ENCODE results near the gene KRTAP1-5.
"Not testable (repeated sequence)": the region's sequence is repeated elsewhere in the genome, so short reads cannot be mapped to it uniquely, and the experiment has no call there.

KRTAP1-5 gene

DNA sequence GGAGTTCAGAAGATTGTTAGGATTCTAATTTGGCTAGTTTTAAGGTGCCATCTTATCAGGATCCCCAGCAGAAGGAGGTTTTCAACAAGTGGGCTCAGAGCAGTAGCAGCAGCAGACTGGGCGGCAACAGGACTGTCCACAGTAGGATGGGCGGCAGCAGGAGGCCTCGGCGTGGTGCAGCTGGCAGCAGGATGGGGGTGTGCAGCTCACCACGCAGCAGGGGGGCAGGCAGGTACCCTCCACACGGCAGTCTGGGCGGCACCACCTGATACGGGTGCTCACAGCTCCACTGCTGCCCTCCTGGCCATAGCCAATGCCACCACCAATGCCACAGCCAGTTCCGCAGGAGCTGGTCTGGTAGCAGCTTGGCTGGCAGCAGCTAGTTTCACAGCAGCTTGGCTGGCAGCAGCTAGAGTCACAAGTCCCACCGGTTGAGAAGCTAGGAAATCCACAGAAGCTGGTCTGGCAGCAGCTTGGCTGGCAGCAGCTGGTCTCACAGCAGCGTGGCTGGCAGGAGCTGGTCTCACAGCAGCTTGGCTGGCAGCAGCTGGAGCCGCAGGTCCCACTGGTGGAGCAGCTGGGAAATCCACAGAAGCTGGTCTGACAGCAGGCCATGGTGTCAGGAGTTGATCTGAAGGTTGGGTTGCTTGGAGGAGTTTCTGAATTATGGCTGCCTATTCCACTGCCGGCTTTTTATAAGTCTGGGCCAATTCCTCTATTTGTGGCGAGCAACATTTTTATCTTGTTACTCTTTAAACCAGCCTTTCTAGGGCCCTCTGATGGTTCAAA, 14.0 kb upstream of the KRTAP1-5 start, which contains the start of gene KRTAP1-1:
Gene KRTAP1-1 (minus strand): TSS at position 668 of the 789 bp plus-strand sequence. CDS start 53 bp downstream, at position 615.
- H3K27ac ChIP-seq (ENCODE audit: low read depth, low read length); H3K4me3 ChIP-seq (ENCODE audit: low read length); H3K27me3 ChIP-seq (ENCODE audit: control insufficient read depth, insufficient read depth, low read length); H3K9ac ChIP-seq (ENCODE audit: low read length); H3K36me3 ChIP-seq (ENCODE audit: control insufficient read depth, insufficient read depth, low read length); H3K4me1 ChIP-seq (ENCODE audit: control insufficient read depth, insufficient read depth, low read length): not testable (repeated sequence)

- no peak overlapping the region for H3K27ac ChIP-seq (ENCODE audit: low read depth, low read length)
- H3K4me3 ChIP-seq (ENCODE audit: low read length): no peak overlapping the region
- no peaks in the 10 kb centered on the region for H3K4me1 ChIP-seq (ENCODE audit: control insufficient read depth, insufficient read depth, low read length)
- H3K36me3 ChIP-seq (ENCODE audit: control insufficient read depth, insufficient read depth, low read length): no peaks in the 10 kb centered on the region
- H3K9ac ChIP-seq (ENCODE audit: low read length): no peak overlapping the region
- no peaks in the 10 kb centered on the region for H3K27me3 ChIP-seq (ENCODE audit: control insufficient read depth, insufficient read depth, low read length)
These were observed 10.9 kb upstream of the KRTAP1-5 start for GRCh38 chr17:41037853-41038350.

DNA sequence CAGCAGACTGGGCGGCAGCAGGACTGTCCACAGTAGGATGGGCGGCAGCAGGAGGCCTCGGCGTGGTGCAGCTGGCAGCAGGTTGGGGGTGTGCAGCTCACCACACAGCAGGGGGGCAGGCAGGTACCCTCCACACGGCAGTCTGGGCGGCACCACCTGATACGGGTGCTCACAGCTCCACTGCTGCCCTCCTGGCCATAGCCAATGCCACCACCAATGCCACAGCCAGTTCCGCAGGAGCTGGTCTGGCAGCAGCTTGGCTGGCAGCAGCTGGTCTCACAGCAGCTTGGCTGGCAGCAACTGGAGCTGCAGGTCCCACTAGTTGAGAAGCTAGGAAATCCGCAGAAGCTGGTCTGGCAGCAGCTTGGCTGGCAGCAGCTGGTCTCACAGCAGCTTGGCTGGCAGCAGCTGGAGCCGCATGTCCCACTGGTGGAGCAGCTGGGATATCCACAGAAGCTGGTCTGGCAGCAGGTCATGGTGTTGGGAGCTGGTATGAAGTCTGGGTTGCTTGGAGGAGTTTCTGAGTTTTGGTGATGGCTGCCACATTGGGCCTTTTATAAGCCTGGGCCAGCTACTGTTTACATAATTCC, 7.4 kb upstream of the KRTAP1-5 start, which contains the start of gene KRTAP1-3:
Gene KRTAP1-3 (minus strand): TSS at position 529 of the 590 bp plus-strand sequence. CDS start 53 bp downstream, at position 476.
- not testable (repeated sequence) for H3K27ac ChIP-seq (ENCODE audit: low read depth, low read length); H3K36me3 ChIP-seq (ENCODE audit: control insufficient read depth, insufficient read depth, low read length); H3K4me3 ChIP-seq (ENCODE audit: low read length); H3K27me3 ChIP-seq (ENCODE audit: control insufficient read depth, insufficient read depth, low read length); H3K9ac ChIP-seq (ENCODE audit: low read length); H3K4me1 ChIP-seq (ENCODE audit: control insufficient read depth, insufficient read depth, low read length)

- H3K27ac ChIP-seq (ENCODE audit: low read depth, low read length): no peak within 1 kb of the TSS
- no peaks in the 10 kb centered on the region for H3K27me3 ChIP-seq (ENCODE audit: control insufficient read depth, insufficient read depth, low read length)
- no peak within 1 kb of the TSS for H3K9ac ChIP-seq (ENCODE audit: low read length)
- no peak within 1 kb of the TSS for H3K4me3 ChIP-seq (ENCODE audit: low read length)
- no peaks in the 10 kb centered on the region for H3K4me1 ChIP-seq (ENCODE audit: control insufficient read depth, insufficient read depth, low read length)
- H3K36me3 ChIP-seq (ENCODE audit: control insufficient read depth, insufficient read depth, low read length): no peaks in the 10 kb centered on the region
These were observed 2.7 kb upstream of the KRTAP1-5 start, which contains the start of gene KRTAP1-4 for GRCh38 chr17:41029633-41030245. KRTAP1-4 (minus strand) TSS chr17:41030195; CDS start chr17:41030078, 117 bp downstream.

DNA sequence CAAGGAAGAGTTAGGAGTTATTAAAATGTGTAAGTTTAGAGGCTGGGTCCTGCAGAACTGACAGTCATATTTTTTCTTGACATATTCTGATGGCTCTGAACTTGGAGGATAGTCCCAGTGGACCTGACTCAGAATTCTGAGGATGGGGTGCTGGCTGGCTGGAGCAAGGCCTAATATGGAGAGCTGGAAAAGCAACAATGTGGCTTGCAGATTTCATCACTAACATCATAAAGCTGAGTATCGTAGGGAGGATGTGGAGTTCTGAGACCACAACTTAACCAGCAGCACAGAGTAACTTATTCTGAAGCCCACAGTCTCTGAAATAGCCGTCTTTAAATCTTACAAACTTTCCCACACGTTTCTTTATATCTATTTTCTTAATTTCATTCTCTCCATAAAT, 2.3 kb downstream of the KRTAP1-5 start:
- Histone ChIP-seq H3K36me3 (ENCODE audit: control insufficient read depth, insufficient read depth, low read length) (no peaks in the 10 kb centered on the region), H3K4me1 (ENCODE audit: control insufficient read depth, insufficient read depth, low read length) (no peaks in the 10 kb centered on the region), H3K4me3 (ENCODE audit: low read length) (no peak overlapping the region), H3K9ac (ENCODE audit: low read length) (no peak overlapping the region), H3K27me3 (ENCODE audit: control insufficient read depth, insufficient read depth, low read length) (no peaks in the 10 kb centered on the region), H3K27ac (ENCODE audit: low read depth, low read length) (no peak overlapping the region)

DNA sequence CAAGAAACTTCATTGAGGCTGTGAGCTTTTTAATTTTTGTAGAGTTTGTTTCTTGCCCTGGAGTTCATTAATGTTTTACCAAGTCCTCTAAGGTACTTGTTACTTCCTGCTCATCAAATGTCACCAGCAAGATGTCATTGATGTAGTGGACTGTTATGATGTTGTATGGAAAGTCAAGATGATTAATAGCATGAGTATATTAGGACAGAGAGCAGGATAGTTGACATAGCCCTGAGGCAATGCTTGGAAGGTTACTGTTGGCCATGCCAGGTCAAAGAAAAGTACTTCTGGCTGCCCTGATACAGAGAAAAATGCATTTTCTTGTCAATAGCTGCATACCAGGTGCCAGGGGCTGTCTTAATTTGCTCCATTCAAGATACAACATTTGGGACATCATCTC, 6.7 kb downstream of the KRTAP1-5 start:
- H3K9ac ChIP-seq (ENCODE audit: low read length): no peak overlapping the region
- no peak overlapping the region for H3K27ac ChIP-seq (ENCODE audit: low read depth, low read length)
- H3K27me3 ChIP-seq (ENCODE audit: control insufficient read depth, insufficient read depth, low read length): no peaks in the 10 kb centered on the region
- H3K36me3 ChIP-seq (ENCODE audit: control insufficient read depth, insufficient read depth, low read length): no peaks in the 10 kb centered on the region
- H3K4me3 ChIP-seq (ENCODE audit: low read length): no peak overlapping the region
- H3K4me1 ChIP-seq (ENCODE audit: control insufficient read depth, insufficient read depth, low read length): no peaks in the 10 kb centered on the region

DNA sequence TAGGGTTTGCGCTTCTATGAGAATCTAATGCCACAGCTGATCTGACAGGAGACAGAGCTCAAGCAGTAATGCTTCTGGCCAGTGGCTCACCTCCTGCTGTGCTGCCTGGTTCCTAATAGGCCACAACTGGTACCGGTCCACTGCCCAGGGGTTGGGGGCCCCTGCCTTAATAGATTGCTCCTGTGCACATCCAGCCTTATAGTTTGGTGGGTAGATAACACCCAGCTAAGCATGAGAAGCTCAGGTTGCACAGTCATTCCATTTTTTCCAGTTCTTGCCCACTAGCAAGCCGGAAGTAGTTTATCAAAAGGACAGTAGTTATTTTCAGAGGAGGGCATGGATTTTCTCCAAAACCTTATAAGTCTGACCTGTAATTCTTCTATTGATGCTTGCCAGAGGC, 7.6 kb downstream of the KRTAP1-5 start:
- no peaks in the 10 kb centered on the region for H3K4me1 ChIP-seq (ENCODE audit: control insufficient read depth, insufficient read depth, low read length)
- no peaks in the 10 kb centered on the region for H3K27me3 ChIP-seq (ENCODE audit: control insufficient read depth, insufficient read depth, low read length)
- H3K36me3 ChIP-seq (ENCODE audit: control insufficient read depth, insufficient read depth, low read length): no peaks in the 10 kb centered on the region
- no peak overlapping the region for H3K27ac ChIP-seq (ENCODE audit: low read depth, low read length)
- H3K9ac ChIP-seq (ENCODE audit: low read length): no peak overlapping the region
- H3K4me3 ChIP-seq (ENCODE audit: low read length): no peak overlapping the region

GRCh38 chr17:41018541-41018940, 8.5 kb downstream of the KRTAP1-5 start:
- Histone ChIP-seq H3K27ac (ENCODE audit: low read depth, low read length) (no peak overlapping the region), H3K9ac (ENCODE audit: low read length) (no peak overlapping the region), H3K4me3 (ENCODE audit: low read length) (no peak overlapping the region), H3K27me3 (ENCODE audit: control insufficient read depth, insufficient read depth, low read length) (no peaks in the 10 kb centered on the region), H3K36me3 (ENCODE audit: control insufficient read depth, insufficient read depth, low read length) (no peaks in the 10 kb centered on the region), H3K4me1 (ENCODE audit: control insufficient read depth, insufficient read depth, low read length) (no peaks in the 10 kb centered on the region)

DNA sequence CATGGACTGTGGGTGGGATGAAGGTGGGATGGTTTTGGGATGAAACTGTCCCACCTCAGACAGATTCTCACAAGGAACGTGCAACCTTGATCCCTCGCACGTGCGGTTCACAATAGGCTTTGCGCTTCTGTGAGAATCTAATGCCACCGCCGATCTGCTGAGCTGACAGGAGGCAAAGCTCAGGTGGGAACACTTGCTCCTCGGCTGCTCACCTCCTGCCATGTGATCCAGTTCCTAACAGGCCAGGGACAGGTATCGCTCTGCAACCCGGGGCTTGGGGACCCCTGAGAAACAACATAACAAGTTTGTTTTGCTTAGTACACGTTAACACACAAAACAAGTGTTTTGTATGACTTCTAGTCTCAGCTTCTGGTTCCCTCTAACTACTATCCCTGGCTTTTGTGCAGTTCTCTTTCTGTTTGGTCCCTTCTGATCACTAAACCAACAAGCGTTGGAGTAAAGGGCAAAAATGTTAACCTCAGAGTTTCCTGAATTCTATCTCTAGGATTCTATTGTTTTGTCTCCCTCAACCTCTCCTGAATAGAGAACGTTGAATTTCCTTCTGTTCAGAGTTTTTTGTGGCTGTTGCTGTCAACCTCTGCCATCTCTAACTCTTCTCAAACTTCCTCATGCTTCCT, 10.3 kb downstream of the KRTAP1-5 start:
- no peak overlapping the region for H3K9ac ChIP-seq (ENCODE audit: low read length)
- H3K4me3 ChIP-seq (ENCODE audit: low read length): no peak overlapping the region
- no peaks in the 10 kb centered on the region for H3K36me3 ChIP-seq (ENCODE audit: control insufficient read depth, insufficient read depth, low read length)
- no peaks in the 10 kb centered on the region for H3K27me3 ChIP-seq (ENCODE audit: control insufficient read depth, insufficient read depth, low read length)
- H3K4me1 ChIP-seq (ENCODE audit: control insufficient read depth, insufficient read depth, low read length): no peaks in the 10 kb centered on the region
- H3K27ac ChIP-seq (ENCODE audit: low read depth, low read length): no peak overlapping the region

GRCh38 chr17:41015454-41015853, 11.6 kb downstream of the KRTAP1-5 start:
- H3K27me3 ChIP-seq (ENCODE audit: control insufficient read depth, insufficient read depth, low read length): no peaks in the 10 kb centered on the region
- no peak overlapping the region for H3K9ac ChIP-seq (ENCODE audit: low read length)
- no peaks in the 10 kb centered on the region for H3K4me1 ChIP-seq (ENCODE audit: control insufficient read depth, insufficient read depth, low read length)
- H3K27ac ChIP-seq (ENCODE audit: low read depth, low read length): no peak overlapping the region
- no peaks in the 10 kb centered on the region for H3K36me3 ChIP-seq (ENCODE audit: control insufficient read depth, insufficient read depth, low read length)
- no peak overlapping the region for H3K4me3 ChIP-seq (ENCODE audit: low read length)

GRCh38 chr17:41013606-41014005, 13.4 kb downstream of the KRTAP1-5 start:
- H3K27me3 ChIP-seq (ENCODE audit: control insufficient read depth, insufficient read depth, low read length): no peaks in the 10 kb centered on the region
- no peaks in the 10 kb centered on the region for H3K36me3 ChIP-seq (ENCODE audit: control insufficient read depth, insufficient read depth, low read length)
- H3K9ac ChIP-seq (ENCODE audit: low read length): no peak overlapping the region
- H3K27ac ChIP-seq (ENCODE audit: low read depth, low read length): no peak overlapping the region
- no peaks in the 10 kb centered on the region for H3K4me1 ChIP-seq (ENCODE audit: control insufficient read depth, insufficient read depth, low read length)
- H3K4me3 ChIP-seq (ENCODE audit: low read length): no peak overlapping the region

DNA sequence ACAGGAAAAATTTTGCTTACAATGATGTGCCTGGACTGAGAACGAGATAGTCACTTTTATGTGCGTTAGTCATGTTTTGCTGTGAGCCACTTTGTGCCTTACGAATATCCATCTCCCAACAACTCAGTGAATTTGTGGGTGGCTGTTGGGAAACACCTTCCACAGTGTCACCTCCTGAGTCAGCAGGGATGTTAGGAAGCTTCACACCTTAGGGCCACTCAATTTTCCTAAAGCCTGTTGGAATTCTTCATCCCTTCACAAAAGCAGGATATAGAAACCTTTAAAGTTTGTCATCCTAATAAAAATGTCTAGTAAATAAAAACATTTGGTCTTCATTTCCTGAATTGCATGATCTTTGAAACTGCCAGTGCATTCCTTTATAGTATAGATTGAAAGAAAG, 13.8 kb downstream of the KRTAP1-5 start:
- Histone ChIP-seq H3K9ac (ENCODE audit: low read length) (no peak overlapping the region), H3K36me3 (ENCODE audit: control insufficient read depth, insufficient read depth, low read length) (no peaks in the 10 kb centered on the region), H3K27ac (ENCODE audit: low read depth, low read length) (no peak overlapping the region), H3K4me3 (ENCODE audit: low read length) (no peak overlapping the region), H3K27me3 (ENCODE audit: control insufficient read depth, insufficient read depth, low read length) (no peaks in the 10 kb centered on the region), H3K4me1 (ENCODE audit: control insufficient read depth, insufficient read depth, low read length) (no peaks in the 10 kb centered on the region)

Measured in rectal smooth muscle tissue (tissue), 1 donor.